GM12874 (cell line): ENCODE results near the gene CBFA2T2.

Experiments
- TF ChIP-seq, protein P1 (sequence below): IDR thresholded peaks from 2 replicates; pipeline ENCODE4 v1.5.1; 2011; ENCODE audit warnings: low read depth, mild to moderate bottlenecking, control low read depth, low read length, moderate library complexity; ENCODE audit not compliant: insufficient read depth

CBFA2T2 gene

DNA sequence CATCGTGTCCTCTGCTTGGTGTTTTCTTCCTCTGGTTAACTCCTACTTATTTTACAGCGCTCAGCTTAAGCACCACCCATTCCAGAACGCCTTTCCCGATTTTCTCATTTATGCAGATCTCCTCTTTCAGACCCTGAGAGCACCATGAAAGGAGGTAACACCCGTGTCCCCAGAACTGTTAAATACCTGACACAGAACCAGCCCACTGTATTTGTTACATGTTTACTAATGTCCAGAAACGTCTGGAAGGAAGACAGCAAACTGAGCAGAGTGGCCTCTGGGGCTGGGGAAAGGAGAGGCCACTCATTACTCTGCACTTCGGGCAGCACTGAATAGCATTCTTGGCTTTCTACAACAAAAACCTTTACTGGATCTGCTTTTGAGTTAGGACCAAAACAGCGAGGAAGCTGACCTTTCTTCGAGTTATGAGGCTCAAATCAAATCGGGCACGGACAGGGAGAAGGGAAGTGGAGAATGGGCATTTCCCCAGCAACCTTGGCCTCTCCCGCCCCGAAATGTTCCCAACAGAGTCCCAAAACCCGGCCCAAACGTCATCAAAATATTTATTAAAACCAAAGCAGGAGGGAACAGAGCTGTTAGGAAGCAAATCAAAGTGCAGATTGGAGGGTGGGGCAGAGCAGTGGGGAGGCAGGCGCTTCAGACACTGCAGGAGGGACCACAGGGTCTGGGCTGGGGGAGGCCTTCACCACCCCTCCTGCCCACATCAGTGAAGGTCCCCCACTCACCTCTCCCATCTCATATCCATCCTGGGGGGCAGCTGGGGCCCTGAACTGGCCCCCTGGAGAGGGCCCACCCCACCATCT lies 185.5 kb downstream of the CBFA2T2 start:
- TF ChIP-seq, protein P1, sequence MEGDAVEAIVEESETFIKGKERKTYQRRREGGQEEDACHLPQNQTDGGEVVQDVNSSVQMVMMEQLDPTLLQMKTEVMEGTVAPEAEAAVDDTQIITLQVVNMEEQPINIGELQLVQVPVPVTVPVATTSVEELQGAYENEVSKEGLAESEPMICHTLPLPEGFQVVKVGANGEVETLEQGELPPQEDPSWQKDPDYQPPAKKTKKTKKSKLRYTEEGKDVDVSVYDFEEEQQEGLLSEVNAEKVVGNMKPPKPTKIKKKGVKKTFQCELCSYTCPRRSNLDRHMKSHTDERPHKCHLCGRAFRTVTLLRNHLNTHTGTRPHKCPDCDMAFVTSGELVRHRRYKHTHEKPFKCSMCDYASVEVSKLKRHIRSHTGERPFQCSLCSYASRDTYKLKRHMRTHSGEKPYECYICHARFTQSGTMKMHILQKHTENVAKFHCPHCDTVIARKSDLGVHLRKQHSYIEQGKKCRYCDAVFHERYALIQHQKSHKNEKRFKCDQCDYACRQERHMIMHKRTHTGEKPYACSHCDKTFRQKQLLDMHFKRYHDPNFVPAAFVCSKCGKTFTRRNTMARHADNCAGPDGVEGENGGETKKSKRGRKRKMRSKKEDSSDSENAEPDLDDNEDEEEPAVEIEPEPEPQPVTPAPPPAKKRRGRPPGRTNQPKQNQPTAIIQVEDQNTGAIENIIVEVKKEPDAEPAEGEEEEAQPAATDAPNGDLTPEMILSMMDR = no peak

DNA sequence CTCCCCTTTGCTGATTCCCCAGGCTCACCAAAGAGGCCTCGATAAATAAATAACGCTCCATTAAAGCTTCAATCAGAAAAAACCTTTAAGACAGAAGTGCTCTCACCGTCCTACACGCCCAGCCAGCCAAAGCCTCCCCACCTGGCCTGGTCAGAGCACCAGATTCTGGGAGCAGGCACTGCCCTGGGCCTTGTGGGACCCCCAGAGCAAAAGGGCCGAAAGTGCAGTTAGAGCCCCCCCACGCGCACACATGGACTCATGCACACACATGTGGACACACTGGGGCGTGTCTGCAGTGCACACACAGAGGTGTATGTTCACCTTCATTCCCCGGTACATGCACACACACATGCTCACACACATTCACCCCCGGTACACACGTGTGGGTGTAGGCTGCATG lies 186.2 kb downstream of the CBFA2T2 start:
- TF ChIP-seq, protein P1 = no peak

- TF ChIP-seq, protein P1 = no peak
Measured at GRCh38 chr20:33676652-33677645, 187.1 kb downstream of the CBFA2T2 start.

GRCh38 chr20:33677991-33678702 lies 188.3 kb downstream of the CBFA2T2 start:
- TF ChIP-seq, protein P1 = no peak

DNA sequence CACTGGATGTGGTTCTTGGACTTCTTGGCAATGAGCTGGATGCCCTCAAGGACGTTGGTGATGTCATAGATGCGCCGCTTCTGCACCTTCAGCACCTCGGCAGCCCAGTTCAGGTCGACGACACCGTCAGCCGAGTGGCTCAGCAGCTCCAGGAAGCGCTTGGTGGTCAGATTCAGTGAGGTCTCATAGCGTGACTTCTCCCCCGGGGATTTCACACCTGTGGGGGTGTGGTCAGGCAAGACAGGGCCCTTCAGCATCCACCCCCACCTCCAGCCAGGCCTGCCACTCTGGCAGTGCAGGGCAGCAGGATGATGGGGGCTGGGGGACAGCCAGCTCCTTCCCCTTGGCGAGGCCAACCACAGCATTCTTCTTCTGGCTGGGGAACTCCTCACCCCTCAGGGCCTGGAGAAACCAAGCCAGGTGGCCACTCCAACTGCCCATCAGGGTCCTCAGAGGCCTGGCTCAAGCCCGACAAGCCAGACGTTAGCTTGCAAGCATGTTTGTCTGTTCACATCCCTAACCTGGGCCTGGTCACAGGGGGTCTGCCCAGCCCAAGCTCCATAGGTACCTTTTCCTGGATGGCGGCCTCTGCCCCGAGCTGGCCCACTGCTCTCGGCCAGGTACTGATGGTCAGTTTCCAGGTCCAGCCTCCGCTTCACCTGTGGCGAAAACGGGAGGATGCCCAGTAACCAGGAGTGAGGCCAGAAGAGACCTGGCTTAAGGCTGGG lies 190.0 kb downstream of the CBFA2T2 start:
- TF ChIP-seq, protein P1 = no peak

DNA sequence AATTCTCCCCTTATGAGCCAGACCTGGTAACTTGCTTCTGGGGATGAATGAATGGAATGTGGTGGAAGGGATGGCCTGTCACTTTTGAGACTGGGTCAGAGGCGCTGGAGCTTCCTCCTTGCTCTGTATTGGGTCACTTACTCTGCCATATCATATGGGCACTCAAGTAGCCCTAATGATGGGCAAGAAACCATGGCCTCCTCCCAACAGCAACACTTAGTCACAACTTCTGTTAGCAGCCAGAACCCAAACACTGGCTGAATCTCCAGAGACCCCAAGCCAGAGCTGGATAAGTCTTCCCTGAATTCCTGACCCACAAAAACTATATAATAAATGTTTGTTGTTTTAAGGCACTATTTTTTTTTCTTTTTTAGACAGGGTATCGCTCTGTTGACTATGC lies 190.8 kb downstream of the CBFA2T2 start:
- TF ChIP-seq, protein P1 = no peak
